Activated CD8-positive, alpha-beta memory T cell treated with anti-CD3 and anti-CD28 coated beads, Interleukin-2, amount 50 U/mL, for 48 hours (primary cell): ENCODE data around the gene ADGB.
"Not testable (repeated sequence)": the region's sequence is repeated elsewhere in the genome, so short reads cannot be mapped to it uniquely, and the experiment has no call there.

Source experiments
- DNase-seq: peaks from one replicate; pipeline ENCODE4 v3.0.0-alpha.2; 2020

The ADGB gene

GRCh38 chr6:146770275-146770964 lies 171.6 kb downstream of the ADGB start:
- DNase-seq, result no peak

GRCh38 chr6:146770965-146771735 lies 172.4 kb downstream of the ADGB start:
- DNase-seq, result peak; percentile 59

- no peak for DNase-seq
Observed at GRCh38 chr6:146775220-146775619, 176.4 kb downstream of the ADGB start.

- no peak for DNase-seq
Observed at GRCh38 chr6:146781836-146782235, 183.1 kb downstream of the ADGB start.

GRCh38 chr6:146785001-146785585 lies 186.3 kb downstream of the ADGB start:
- DNase-seq, result no peak

- DNase-seq, result no peak
Observed at GRCh38 chr6:146787876-146788508, 189.2 kb downstream of the ADGB start.

GRCh38 chr6:146790561-146791091 lies 191.9 kb downstream of the ADGB start:
- DNase-seq, result no peak

GRCh38 chr6:146791930-146792329 lies 193.2 kb downstream of the ADGB start:
- DNase-seq, result no peak

- not testable (repeated sequence) for DNase-seq
Observed at GRCh38 chr6:146793218-146793617, 194.4 kb downstream of the ADGB start.

GRCh38 chr6:146795479-146796133 lies 196.8 kb downstream of the ADGB start:
- DNase-seq, result no peak

GRCh38 chr6:146803167-146803566 lies 204.4 kb downstream of the ADGB start:
- not testable (repeated sequence) for DNase-seq

GRCh38 chr6:146803601-146804000 lies 204.8 kb downstream of the ADGB start:
- DNase-seq, result no peak

- no peak for DNase-seq
Observed at GRCh38 chr6:146805546-146806325, 207.0 kb downstream of the ADGB start.

GRCh38 chr6:146809014-146809413 lies 210.2 kb downstream of the ADGB start:
- DNase-seq, result not testable (repeated sequence)

GRCh38 chr6:146812811-146813321 lies 214.1 kb downstream of the ADGB start:
- DNase-seq, result not testable (repeated sequence)

- DNase-seq, result no peak
Observed at GRCh38 chr6:146813554-146813953, 214.8 kb downstream of the ADGB start.

GRCh38 chr6:146814148-146814750 lies 215.5 kb downstream of the ADGB start:
- no peak for DNase-seq

- not testable (repeated sequence) for DNase-seq
Observed at GRCh38 chr6:146815511-146816462, 217.0 kb downstream of the ADGB start.

- no peak for DNase-seq
Observed at GRCh38 chr6:146819596-146820320, 221.0 kb downstream of the ADGB start.
